Measurements from ENCODE around the gene WDR55.
"Not testable (repeated sequence)": the region's sequence is repeated elsewhere in the genome, so short reads cannot be mapped to it uniquely, and the experiment has no call there.

DNA sequence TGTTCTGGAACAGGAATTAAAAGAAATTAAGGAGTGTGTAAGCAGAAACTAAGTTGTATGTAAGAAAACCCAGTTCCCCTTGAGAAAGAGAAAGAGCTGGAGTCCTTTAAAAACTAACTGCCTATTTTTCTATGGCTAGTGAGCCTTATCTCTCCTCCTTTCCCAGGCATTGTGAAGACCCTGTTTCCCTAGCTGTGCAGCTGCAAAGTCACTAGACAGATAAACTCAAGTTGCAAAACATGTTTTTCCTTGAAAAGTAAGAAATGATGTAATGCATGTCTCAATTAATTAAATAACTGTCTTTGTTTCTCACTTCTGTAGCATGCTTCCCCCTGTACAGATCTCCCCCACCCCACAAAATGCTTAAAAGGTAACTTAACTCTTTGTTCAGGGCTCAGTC lies 41.6 kb upstream of the WDR55 start:
- TF ChIP-seq POLR2AphosphoS5 (IDR thresholded peaks at IDR 0.05; ENCODE audit: borderline replicate concordance, low read depth, low read length); EZH2 (IDR thresholded peaks at IDR 0.05); FOXP2 (optimal IDR thresholded peaks at IDR 0.05; ENCODE audit: control extremely low read depth, extremely low read length, insufficient read depth): not testable (repeated sequence)

All from SK-N-MC (cell line).